ENCODE data around the gene CCDC73. TPM values are rescaled to one million over a fixed set of nuclear protein-coding genes. Genes with fewer than 3 reads are reported as not detected.

CCDC73 gene
- total RNA-seq, 1 donor, result not detected

DNA sequence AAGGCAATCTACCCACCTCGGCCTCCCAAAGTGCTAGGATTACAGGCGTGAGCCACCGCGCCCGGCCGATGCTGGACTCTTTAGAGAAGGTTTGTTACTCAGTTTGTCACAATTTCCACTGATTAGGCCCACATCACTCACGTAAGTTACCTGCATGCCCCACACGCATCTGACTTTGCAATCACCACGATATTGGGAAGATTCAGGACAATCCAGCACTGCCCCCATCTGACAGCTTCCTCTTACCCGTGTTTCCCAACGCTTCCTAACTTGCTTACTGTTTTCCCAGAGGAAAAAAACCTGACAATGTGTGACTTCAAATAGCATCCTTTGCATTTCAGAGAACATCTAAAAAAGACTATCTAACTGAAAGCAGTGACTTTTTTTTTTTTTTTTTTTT lies 232.6 kb downstream of the CCDC73 start:
- no peak for DNase-seq (ENCODE audit: insufficient read length, low spot score, missing footprints)
- TF ChIP-seq, protein P1, sequence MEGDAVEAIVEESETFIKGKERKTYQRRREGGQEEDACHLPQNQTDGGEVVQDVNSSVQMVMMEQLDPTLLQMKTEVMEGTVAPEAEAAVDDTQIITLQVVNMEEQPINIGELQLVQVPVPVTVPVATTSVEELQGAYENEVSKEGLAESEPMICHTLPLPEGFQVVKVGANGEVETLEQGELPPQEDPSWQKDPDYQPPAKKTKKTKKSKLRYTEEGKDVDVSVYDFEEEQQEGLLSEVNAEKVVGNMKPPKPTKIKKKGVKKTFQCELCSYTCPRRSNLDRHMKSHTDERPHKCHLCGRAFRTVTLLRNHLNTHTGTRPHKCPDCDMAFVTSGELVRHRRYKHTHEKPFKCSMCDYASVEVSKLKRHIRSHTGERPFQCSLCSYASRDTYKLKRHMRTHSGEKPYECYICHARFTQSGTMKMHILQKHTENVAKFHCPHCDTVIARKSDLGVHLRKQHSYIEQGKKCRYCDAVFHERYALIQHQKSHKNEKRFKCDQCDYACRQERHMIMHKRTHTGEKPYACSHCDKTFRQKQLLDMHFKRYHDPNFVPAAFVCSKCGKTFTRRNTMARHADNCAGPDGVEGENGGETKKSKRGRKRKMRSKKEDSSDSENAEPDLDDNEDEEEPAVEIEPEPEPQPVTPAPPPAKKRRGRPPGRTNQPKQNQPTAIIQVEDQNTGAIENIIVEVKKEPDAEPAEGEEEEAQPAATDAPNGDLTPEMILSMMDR (IDR thresholded peaks at IDR 0.05; ENCODE audit: extremely low read depth, low read depth, low read length), result no peak
- H2AFZ ChIP-seq (ENCODE audit: low read length), result no peak overlapping the region
- no peak overlapping the region for H3K4me2 ChIP-seq (ENCODE audit: insufficient read depth, low read length)
- H3K4me1 ChIP-seq (ENCODE audit: insufficient read depth, low read length), result no peaks in the 10 kb centered on the region
- H3K4me3 ChIP-seq (ENCODE audit: insufficient read depth, low read length), result no peak overlapping the region
- H3K36me3 ChIP-seq (ENCODE audit: insufficient read depth, low read length), result no peaks in the 10 kb centered on the region
- no peaks in the 10 kb centered on the region for H3K9me3 ChIP-seq (ENCODE audit: low read depth, low read length)
- H4K20me1 ChIP-seq (ENCODE audit: insufficient read depth, low read length), result no peaks in the 10 kb centered on the region
- no peaks in the 10 kb centered on the region for H3K27me3 ChIP-seq (ENCODE audit: insufficient read depth, low read length)
- H3K79me2 ChIP-seq (ENCODE audit: insufficient read depth, low read length), result no peaks in the 10 kb centered on the region
- no peak overlapping the region for H3K27ac ChIP-seq (ENCODE audit: low read depth, low read length)

GRCh38 chr11:32555895-32556294 lies 238.6 kb downstream of the CCDC73 start:
- Histone ChIP-seq H3K36me3 (ENCODE audit: insufficient read depth, low read length) (no peaks in the 10 kb centered on the region), H3K27me3 (ENCODE audit: insufficient read depth, low read length) (no peaks in the 10 kb centered on the region), H3K4me3 (ENCODE audit: insufficient read depth, low read length) (no peak overlapping the region), H3K4me2 (ENCODE audit: insufficient read depth, low read length) (no peak overlapping the region), H3K4me1 (ENCODE audit: insufficient read depth, low read length) (no peaks in the 10 kb centered on the region), H3K27ac (ENCODE audit: low read depth, low read length) (no peak overlapping the region), H3K79me2 (ENCODE audit: insufficient read depth, low read length) (no peaks in the 10 kb centered on the region), H4K20me1 (ENCODE audit: insufficient read depth, low read length) (no peaks in the 10 kb centered on the region), H2AFZ (ENCODE audit: low read length) (no peak overlapping the region), H3K9me3 (ENCODE audit: low read depth, low read length) (no peaks in the 10 kb centered on the region)
- DNase-seq (ENCODE audit: insufficient read length, low spot score, missing footprints), result no peak
- TF ChIP-seq, protein P1 (IDR thresholded peaks at IDR 0.05; ENCODE audit: extremely low read depth, low read depth, low read length), result no peak

DNA sequence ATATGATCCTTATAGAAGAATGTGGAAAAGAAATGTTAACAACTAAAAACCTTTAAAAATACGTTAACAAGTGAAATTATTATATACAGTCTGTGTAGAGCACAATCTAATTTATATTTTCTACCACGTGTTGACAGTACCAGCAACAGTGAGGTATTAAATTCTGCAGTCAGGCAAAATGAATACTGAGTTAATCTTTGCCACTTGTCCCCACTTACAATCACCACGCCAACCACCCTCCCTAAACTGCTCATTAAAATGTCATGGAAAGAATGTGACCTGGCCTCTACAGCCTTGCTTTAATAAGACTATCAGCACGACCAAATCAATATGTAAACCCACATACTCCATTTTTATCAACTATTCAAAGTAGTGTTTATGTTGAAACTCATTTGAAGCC lies 239.4 kb downstream of the CCDC73 start:
- no peak for DNase-seq (ENCODE audit: insufficient read length, low spot score, missing footprints)
- no peaks in the 10 kb centered on the region for H3K27me3 ChIP-seq (ENCODE audit: insufficient read depth, low read length)
- no peaks in the 10 kb centered on the region for H3K79me2 ChIP-seq (ENCODE audit: insufficient read depth, low read length)
- no peak overlapping the region for H2AFZ ChIP-seq (ENCODE audit: low read length)
- no peaks in the 10 kb centered on the region for H3K36me3 ChIP-seq (ENCODE audit: insufficient read depth, low read length)
- H3K9me3 ChIP-seq (ENCODE audit: low read depth, low read length), result no peaks in the 10 kb centered on the region
- no peak overlapping the region for H3K4me3 ChIP-seq (ENCODE audit: insufficient read depth, low read length)
- H3K4me2 ChIP-seq (ENCODE audit: insufficient read depth, low read length), result no peak overlapping the region
- TF ChIP-seq, protein P1 (IDR thresholded peaks at IDR 0.05; ENCODE audit: extremely low read depth, low read depth, low read length), result no peak
- no peaks in the 10 kb centered on the region for H3K4me1 ChIP-seq (ENCODE audit: insufficient read depth, low read length)
- H4K20me1 ChIP-seq (ENCODE audit: insufficient read depth, low read length), result no peaks in the 10 kb centered on the region
- H3K27ac ChIP-seq (ENCODE audit: low read depth, low read length), result no peak overlapping the region

Other genes starting within 250 kb of the CCDC73 start
- 350 and 378 TPM in 2 replicates for gene EIF3M, start 210.8 kb downstream of the CCDC73 start, total RNA-seq
- gene PRRG4, start 35.3 kb upstream of the CCDC73 start, total RNA-seq, result 0.29 and 0.36 TPM in 2 replicates
- 25.6 and 28.6 TPM in 2 replicates for gene QSER1, start 98.1 kb upstream of the CCDC73 start, total RNA-seq
- 13.3 and 14.5 TPM in 2 replicates for gene DEPDC7, start 221.2 kb upstream of the CCDC73 start, total RNA-seq
- gene TCP11L1, start 244.9 kb upstream of the CCDC73 start, total RNA-seq, result 32.7 and 35.8 TPM in 2 replicates